Parietal lobe (tissue), 1 donor: ENCODE measurements around the gene C1orf116. TPM values are rescaled to one million over a fixed set of nuclear protein-coding genes. Genes with fewer than 3 reads are reported as not detected.

Source experiments
- total RNA-seq: library from RNA; depleted of rRNA; stranded (reverse); fragments of >200 nt; gene quantifications from one replicate; pipeline ENCODE4 v1.2.3, GENCODE V29; 2014

C1orf116 gene
- total RNA-seq: under 0.01 TPM

DNA sequence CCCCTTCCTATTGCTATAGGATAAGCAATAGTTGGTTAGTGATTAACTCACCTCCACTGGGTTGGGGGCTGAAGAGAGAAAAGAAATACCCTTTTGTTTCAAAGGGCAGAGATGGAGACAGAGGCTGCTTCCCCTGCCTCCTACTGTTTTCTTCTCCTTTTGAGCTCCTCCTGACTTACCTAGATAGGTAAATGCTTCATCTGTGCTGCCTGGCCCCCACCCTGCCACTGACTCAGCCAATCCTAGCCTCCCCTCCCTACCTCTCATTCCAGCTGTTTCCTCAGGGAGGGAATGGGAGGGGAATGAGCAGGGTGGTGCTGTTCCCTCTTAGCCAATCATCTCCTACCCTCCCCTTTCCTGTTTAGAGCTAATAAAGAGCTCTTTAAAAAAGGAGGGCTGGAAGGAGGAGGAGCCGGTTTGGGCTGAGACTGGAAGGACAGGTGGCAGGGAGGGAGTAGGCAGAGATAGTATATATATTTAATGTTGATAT lies at the start of gene C1orf116:
TSS of gene C1orf116 (minus strand) at position 229 of the 490 bp plus-strand sequence. CDS start 5,158 bp downstream, outside the sequence.

GRCh38 chr1:207052911-207053769 lies 20.6 kb upstream of the C1orf116 start, which contains the start of gene PFKFB2:
Gene PFKFB2, plus strand, starts transcription at chr1:207053275. Its CDS starts 1,443 bp downstream, at chr1:207054718.

DNA sequence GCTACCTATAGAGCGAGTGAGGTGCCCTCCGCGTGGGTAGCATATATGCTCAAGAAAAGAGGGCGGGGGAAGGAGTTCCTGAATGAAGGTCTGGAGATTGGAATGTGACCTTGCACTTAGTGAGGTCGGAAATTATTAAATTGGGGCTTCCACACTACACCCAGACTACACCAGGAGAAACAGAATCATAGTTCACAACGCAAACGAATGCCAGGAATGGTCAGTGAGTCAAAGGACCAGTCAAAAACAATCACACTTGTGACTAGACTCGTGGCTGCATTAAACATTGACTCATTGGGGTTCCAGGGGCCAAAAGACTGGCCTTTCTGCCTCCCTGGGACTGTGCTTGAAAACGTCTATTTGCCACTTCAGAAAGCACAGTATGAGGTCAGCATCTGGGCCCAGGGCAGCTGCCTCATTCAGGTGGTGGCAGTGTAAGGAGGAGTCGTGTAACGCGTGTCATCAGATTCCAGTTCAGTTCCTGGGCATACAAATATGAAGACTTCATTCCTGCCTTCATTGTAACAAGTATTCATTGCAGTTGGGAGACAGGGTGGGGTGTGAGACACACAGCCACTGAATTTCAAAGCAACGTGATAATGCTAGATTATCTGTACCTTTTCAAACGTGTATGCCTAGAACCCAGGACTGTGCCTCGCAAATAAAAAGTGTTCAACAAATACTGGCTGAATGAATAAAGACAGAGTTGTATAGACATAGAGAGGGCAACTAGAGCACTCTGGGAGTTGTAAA lies 18.8 kb upstream of the C1orf116 start, which contains the start of gene YOD1:
TSS of gene YOD1 (minus strand) at position 18 of the 753 bp plus-strand sequence. CDS start 178 bp downstream, outside the sequence.

DNA sequence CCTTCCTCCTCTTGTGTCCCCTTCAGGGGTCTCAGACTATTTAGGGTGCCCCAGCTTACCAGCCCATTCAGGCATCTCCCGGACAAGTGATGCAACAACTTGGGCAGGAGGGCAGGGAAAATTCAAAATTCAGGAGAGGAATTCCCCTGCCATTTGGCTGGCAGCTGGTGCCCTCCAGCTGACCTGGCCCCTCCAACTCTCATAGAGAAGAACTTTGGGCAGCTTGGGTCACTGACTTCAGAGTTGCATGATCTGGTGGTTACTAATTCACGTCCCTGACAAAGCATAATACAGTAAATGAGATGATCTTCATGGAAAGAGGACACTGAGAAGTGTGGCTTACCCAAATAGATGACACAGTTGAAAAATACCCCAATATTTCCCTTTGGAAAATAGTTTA lies 62.1 kb downstream of the C1orf116 start, which contains the start of gene FCAMR:
TSS of gene FCAMR (minus strand) at position 15 of the 400 bp plus-strand sequence. CDS start 335 bp downstream, outside the sequence.

Other genes with a start within 250 kb of the C1orf116 start
- gene IL20, start 167.1 kb downstream of the C1orf116 start, total RNA-seq: not detected
- gene IL24, start 135.3 kb downstream of the C1orf116 start, total RNA-seq: not detected
- gene FCMR, start 110.8 kb downstream of the C1orf116 start, total RNA-seq: not detected
- gene PIGR, start 86.3 kb downstream of the C1orf116 start, total RNA-seq: not detected
- gene FCAMR, start 62.3 kb downstream of the C1orf116 start, total RNA-seq: not detected
- gene YOD1, start 18.5 kb upstream of the C1orf116 start, total RNA-seq: 19.1 TPM
- 11.6 TPM for gene PFKFB2, start 20.5 kb upstream of the C1orf116 start, total RNA-seq
- gene C4BPB, start 56.1 kb upstream of the C1orf116 start, total RNA-seq: not detected
- not detected for gene C4BPA, start 71.5 kb upstream of the C1orf116 start, total RNA-seq